ENCODE data around the gene SLC37A1. TPM values are rescaled to one million over a fixed set of nuclear protein-coding genes. Genes with fewer than 3 reads are reported as not detected.
A peak's percentile ranks its signal among the peaks of the same experiment; 100 is the strongest.
"Not testable (repeated sequence)": the region's sequence is repeated elsewhere in the genome, so short reads cannot be mapped to it uniquely, and the experiment has no call there.

The SLC37A1 gene
- polyA plus RNA-seq, 3 donors from 2014 or later, result 0.09 to 6.3 (median 3.0) TPM

DNA sequence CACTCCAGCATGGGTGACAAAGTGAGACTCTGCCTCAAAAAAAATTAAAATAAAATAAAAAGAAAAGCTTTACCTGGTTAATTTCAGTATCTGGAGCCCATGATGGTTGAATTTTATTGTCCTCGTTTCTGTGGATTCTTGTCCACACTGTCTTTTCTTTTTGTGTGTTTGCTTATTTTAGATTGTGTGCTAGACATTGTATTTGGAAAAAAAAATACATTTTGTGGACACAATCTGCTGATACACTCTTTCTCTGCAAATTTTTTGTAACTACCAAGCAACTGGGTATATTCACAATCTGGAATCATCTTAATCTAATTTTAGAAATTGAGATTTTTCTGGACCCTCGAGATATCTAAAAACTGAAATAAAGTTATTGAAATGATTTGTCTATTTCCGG lies 98.2 kb downstream of the SLC37A1 start:
- Mint-ChIP-seq H3K27ac (no peak overlapping the region), H3K27me3 (ENCODE audit: low read depth in 3 of 3) (peaks cover 0 to 4% (median 2%) of the 10 kb centered on the region in 3 donors), H3K9me3 (peaks cover 0 to 3% (median 0%) of the 10 kb centered on the region in 6 donors), H3K36me3 (no peaks in the 10 kb centered on the region), H3K4me3 (no peak overlapping the region), H3K4me1 (no peaks in the 10 kb centered on the region)
- DNase-seq, result no peak

- H3K27ac Mint-ChIP-seq, result no peak overlapping the region
- H3K4me1 Mint-ChIP-seq, result no peaks in the 10 kb centered on the region
- DNase-seq, result no peak
- H3K4me3 Mint-ChIP-seq, result no peak overlapping the region
- peaks cover 0 to 4% (median 2%) of the 10 kb centered on the region in 3 donors for H3K27me3 Mint-ChIP-seq (ENCODE audit: low read depth in 3 of 3)
- H3K9me3 Mint-ChIP-seq, result peaks cover 0 to 3% (median 0%) of the 10 kb centered on the region in 6 donors
- no peaks in the 10 kb centered on the region for H3K36me3 Mint-ChIP-seq
These were observed 98.7 kb downstream of the SLC37A1 start for GRCh38 chr21:42612390-42612789.

- Mint-ChIP-seq H3K9me3 (peaks cover 0 to 3% (median 0%) of the 10 kb centered on the region in 6 donors), H3K4me3 (no peak overlapping the region), H3K27me3 (ENCODE audit: low read depth in 3 of 3) (peaks cover 0 to 5% (median 2%) of the 10 kb centered on the region in 3 donors), H3K36me3 (no peaks in the 10 kb centered on the region), H3K27ac (no peak overlapping the region), H3K4me1 (no peaks in the 10 kb centered on the region)
- DNase-seq, result no peak
These were observed 100.1 kb downstream of the SLC37A1 start for GRCh38 chr21:42613756-42614155.

DNA sequence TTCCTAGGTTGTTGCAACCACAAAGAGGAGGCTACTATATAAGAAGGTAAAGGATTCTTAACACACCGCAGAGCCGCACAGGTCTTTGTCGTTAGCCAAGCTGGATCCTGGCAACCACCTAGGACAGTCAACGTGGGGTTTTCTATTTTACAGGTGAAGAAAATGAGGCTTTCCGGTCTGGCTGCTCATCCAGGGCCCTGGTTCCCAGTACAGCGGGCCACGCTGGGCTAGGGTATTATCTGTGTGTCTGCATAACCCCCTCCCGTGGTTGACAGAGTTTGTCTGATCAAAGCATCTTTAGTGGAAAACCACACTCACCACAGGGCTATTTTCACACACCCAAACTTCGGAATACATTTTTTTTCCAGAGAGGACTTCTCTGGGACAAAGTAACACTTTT lies 100.7 kb downstream of the SLC37A1 start:
- Mint-ChIP-seq H3K4me1 (no peaks in the 10 kb centered on the region), H3K27ac (peak overlapping the region in 2 of 6 donors; percentile 8 to 63), H3K9me3 (peaks cover 0 to 3% (median 0%) of the 10 kb centered on the region in 6 donors), H3K27me3 (ENCODE audit: low read depth in 3 of 3) (peaks cover 0 to 8% (median 5%) of the 10 kb centered on the region in 3 donors), H3K4me3 (no peak overlapping the region), H3K36me3 (no peaks in the 10 kb centered on the region)
- DNase-seq, result peak; percentile 18 to 36 (median 22)

DNA sequence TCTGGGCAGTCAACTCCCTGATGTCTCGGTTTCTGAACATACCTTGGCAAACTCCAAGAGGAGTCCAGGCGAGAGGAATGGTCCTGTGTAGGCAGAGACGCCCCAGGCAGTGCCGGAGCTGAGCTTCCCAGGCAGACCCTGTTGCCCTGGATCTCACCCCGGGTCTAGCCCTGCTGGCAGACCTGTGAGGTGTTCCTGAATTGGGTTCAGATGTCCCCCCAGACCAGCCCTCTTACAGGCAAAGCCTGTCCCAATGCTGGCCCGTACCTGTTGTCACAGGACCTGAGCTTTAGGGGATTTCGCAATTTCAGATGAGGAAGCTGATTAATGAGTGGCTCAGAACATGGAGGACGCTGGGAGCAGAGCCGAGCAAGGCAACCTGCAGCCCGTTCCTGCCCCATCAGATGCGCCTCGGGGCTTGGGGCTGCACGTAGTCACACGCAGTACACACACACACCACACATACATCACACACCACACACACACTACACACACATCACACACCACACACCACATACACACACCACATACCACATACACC lies 101.2 kb downstream of the SLC37A1 start:
- no peaks in the 10 kb centered on the region for H3K4me1 Mint-ChIP-seq
- peaks cover 0 to 3% (median 0%) of the 10 kb centered on the region in 6 donors for H3K9me3 Mint-ChIP-seq
- H3K4me3 Mint-ChIP-seq, result no peak overlapping the region
- H3K27me3 Mint-ChIP-seq (ENCODE audit: low read depth in 3 of 3), result peaks cover 0 to 10% (median 7%) of the 10 kb centered on the region in 3 donors
- no peaks in the 10 kb centered on the region for H3K36me3 Mint-ChIP-seq
- peak; percentile 29 to 35 (median 33) for DNase-seq
- peak overlapping the region in 1 of 6 donors; percentile 49 for H3K27ac Mint-ChIP-seq

- H3K9me3 Mint-ChIP-seq; H3K36me3 Mint-ChIP-seq; DNase-seq; H3K27ac Mint-ChIP-seq; H3K4me3 Mint-ChIP-seq; H3K4me1 Mint-ChIP-seq; H3K27me3 Mint-ChIP-seq (ENCODE audit: low read depth in 3 of 3): not testable (repeated sequence)
These were observed 101.7 kb downstream of the SLC37A1 start for GRCh38 chr21:42615377-42615776.

GRCh38 chr21:42615924-42616323 lies 102.3 kb downstream of the SLC37A1 start:
- Mint-ChIP-seq H3K27me3 (ENCODE audit: low read depth in 3 of 3) (peaks cover under 1 to 10% (median 7%) of the 10 kb centered on the region in 3 donors), H3K4me1 (no peaks in the 10 kb centered on the region), H3K9me3 (peaks cover 0 to 3% (median 0%) of the 10 kb centered on the region in 6 donors), H3K36me3 (no peaks in the 10 kb centered on the region), H3K27ac (no peak overlapping the region), H3K4me3 (no peak overlapping the region)
- no peak for DNase-seq

- Mint-ChIP-seq H3K27ac (no peak overlapping the region), H3K4me3 (no peak overlapping the region), H3K36me3 (no peaks in the 10 kb centered on the region), H3K4me1 (no peaks in the 10 kb centered on the region), H3K9me3 (peaks cover 0 to 3% (median 0%) of the 10 kb centered on the region in 6 donors), H3K27me3 (ENCODE audit: low read depth in 3 of 3) (peaks cover 2 to 14% (median 7%) of the 10 kb centered on the region in 3 donors)
- peak in 1 of 3 donors; percentile 11 for DNase-seq
These were observed 102.8 kb downstream of the SLC37A1 start for GRCh38 chr21:42616446-42616845.

DNA sequence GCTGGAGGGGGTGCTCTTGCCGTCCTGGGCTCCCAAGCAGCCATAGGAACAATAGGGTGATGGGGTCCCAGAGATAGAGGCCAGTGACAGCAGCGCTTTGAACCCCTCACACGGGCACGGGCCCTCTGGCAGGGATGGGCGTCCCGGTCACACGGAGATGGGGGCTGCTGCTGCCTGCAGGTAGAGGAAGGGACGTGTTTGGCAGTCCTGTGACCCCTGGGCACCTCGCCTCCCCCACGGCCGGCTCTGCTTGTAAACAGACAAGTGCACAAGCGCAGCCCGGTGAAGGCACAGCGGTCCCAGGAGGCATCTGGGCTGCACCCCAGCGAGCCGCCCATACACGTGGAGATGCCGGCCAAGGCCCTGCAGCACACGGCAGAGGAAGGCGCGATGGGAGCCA lies 103.3 kb downstream of the SLC37A1 start:
- Mint-ChIP-seq H3K9me3 (peaks cover 0 to 3% (median 0%) of the 10 kb centered on the region in 6 donors), H3K4me1 (no peaks in the 10 kb centered on the region), H3K4me3 (no peak overlapping the region), H3K27ac (no peak overlapping the region), H3K36me3 (no peaks in the 10 kb centered on the region), H3K27me3 (ENCODE audit: low read depth in 3 of 3) (peaks cover 2 to 18% (median 7%) of the 10 kb centered on the region in 3 donors)
- DNase-seq, result no peak

GRCh38 chr21:42617486-42617885 lies 103.8 kb downstream of the SLC37A1 start:
- H3K4me3 Mint-ChIP-seq, result no peak overlapping the region
- H3K27ac Mint-ChIP-seq, result no peak overlapping the region

DNA sequence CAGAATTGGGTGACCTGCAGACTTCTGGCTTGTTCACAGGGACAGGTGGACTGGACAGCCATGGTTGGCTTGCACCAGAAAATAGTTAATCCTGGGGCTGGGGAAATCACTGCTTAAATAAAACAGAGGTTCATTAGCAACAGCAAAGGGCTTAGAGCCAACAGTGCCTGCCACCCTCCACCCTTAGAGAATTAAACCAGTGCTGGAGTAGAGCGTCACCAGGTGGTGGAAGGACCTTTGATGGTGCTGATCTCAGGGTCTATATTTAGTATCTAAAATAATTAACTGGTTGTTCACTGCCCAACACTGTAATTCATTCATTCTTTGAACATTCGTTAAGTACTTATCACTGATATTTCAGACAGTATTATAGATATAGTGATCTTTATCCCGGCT lies 105.1 kb downstream of the SLC37A1 start:
- peaks cover 2 to 21% (median 8%) of the 10 kb centered on the region in 3 donors for H3K27me3 Mint-ChIP-seq (ENCODE audit: low read depth in 3 of 3)
- DNase-seq, result no peak
- no peaks in the 10 kb centered on the region for H3K36me3 Mint-ChIP-seq
- no peaks in the 10 kb centered on the region for H3K4me1 Mint-ChIP-seq
- H3K9me3 Mint-ChIP-seq, result no peaks in the 10 kb centered on the region
- H3K27ac Mint-ChIP-seq, result no peak overlapping the region
- H3K4me3 Mint-ChIP-seq, result no peak overlapping the region

More at GRCh38 chr21:42617486-42617885, 103.8 kb downstream of the SLC37A1 start:
- H3K9me3 Mint-ChIP-seq, result peaks cover 0 to under 1% (median 0%) of the 10 kb centered on the region in 6 donors
- no peaks in the 10 kb centered on the region for H3K4me1 Mint-ChIP-seq
- H3K36me3 Mint-ChIP-seq, result no peaks in the 10 kb centered on the region
- DNase-seq, result no peak
- H3K27me3 Mint-ChIP-seq (ENCODE audit: low read depth in 3 of 3), result peaks cover 2 to 21% (median 7%) of the 10 kb centered on the region in 3 donors

GRCh38 chr21:42619166-42619565 lies 105.5 kb downstream of the SLC37A1 start:
- Mint-ChIP-seq H3K4me1 (no peaks in the 10 kb centered on the region), H3K27ac (no peak overlapping the region), H3K36me3 (no peaks in the 10 kb centered on the region), H3K9me3 (no peaks in the 10 kb centered on the region), H3K27me3 (ENCODE audit: low read depth in 3 of 3) (peaks cover 2 to 23% (median 8%) of the 10 kb centered on the region in 3 donors), H3K4me3 (no peak overlapping the region)
- no peak for DNase-seq

- Mint-ChIP-seq H3K36me3 (no peaks in the 10 kb centered on the region), H3K9me3 (no peaks in the 10 kb centered on the region)
- no peak for DNase-seq
These were observed 106.2 kb downstream of the SLC37A1 start for GRCh38 chr21:42619841-42620240.

DNA sequence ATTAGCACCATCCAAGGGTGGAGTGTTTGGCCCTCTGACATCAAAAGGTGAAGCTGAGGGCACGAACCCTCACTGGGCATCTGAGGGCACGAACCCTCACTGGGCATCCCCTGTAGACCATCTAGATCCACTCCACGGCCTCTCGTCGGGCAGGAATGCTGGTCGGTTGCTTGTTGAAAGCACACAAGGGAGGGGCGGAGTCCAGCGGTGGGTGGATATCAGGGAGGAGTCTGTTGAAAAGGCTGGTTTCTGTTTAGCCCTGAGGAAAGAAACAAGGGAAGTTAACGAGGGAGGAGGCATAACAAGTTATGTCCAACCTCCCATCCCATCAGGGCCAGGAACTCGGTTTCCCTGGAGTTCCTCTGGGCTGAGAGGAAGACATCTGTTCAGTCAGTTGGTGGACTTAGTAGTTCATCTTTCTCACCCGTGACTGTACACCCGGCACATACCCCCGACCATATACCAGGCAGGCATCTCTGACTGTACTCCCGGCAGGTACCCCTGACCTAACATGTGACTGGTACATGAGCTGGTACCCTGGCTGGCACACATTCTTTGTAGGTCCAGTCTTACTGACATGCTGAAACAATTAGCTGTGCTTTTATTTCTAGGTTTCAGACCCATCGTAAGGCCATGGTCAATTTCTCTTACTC lies 107.6 kb downstream of the SLC37A1 start:
- no peak overlapping the region for H3K27ac Mint-ChIP-seq
- H3K4me3 Mint-ChIP-seq, result no peak overlapping the region
- no peaks in the 10 kb centered on the region for H3K36me3 Mint-ChIP-seq
- H3K4me1 Mint-ChIP-seq, result no peaks in the 10 kb centered on the region
- no peak for DNase-seq
- peaks cover 2 to 28% (median 8%) of the 10 kb centered on the region in 3 donors for H3K27me3 Mint-ChIP-seq (ENCODE audit: low read depth in 3 of 3)
- H3K9me3 Mint-ChIP-seq, result no peaks in the 10 kb centered on the region

More at GRCh38 chr21:42619841-42620240, 106.2 kb downstream of the SLC37A1 start:
- peaks cover 2 to 28% (median 8%) of the 10 kb centered on the region in 3 donors for H3K27me3 Mint-ChIP-seq (ENCODE audit: low read depth in 3 of 3)
- H3K4me1 Mint-ChIP-seq, result no peaks in the 10 kb centered on the region
- no peak overlapping the region for H3K4me3 Mint-ChIP-seq
- H3K27ac Mint-ChIP-seq, result no peak overlapping the region

Data from immature natural killer cell (primary cell).